ENCODE data around the gene C5orf52.
"Not testable (repeated sequence)": the region's sequence is repeated elsewhere in the genome, so short reads cannot be mapped to it uniquely, and the experiment has no call there.

C5orf52 gene

GRCh38 chr5:157719245-157719644, 47.9 kb downstream of the C5orf52 start:
- no peak for DNase-seq (ENCODE audit: insufficient read length, low spot score)
- no peak for FAIRE-seq

- DNase-seq (ENCODE audit: insufficient read length, low spot score), result no peak
- no peak for FAIRE-seq
Observed at GRCh38 chr5:157721159-157721558, 49.8 kb downstream of the C5orf52 start.

- not testable (repeated sequence) for FAIRE-seq
Observed at GRCh38 chr5:157722895-157723294, 51.6 kb downstream of the C5orf52 start.

GRCh38 chr5:157726607-157727006, 55.3 kb downstream of the C5orf52 start:
- not testable (repeated sequence) for FAIRE-seq; DNase-seq (ENCODE audit: insufficient read length, low spot score)

More at GRCh38 chr5:157722895-157723294, 51.6 kb downstream of the C5orf52 start:
- DNase-seq (ENCODE audit: insufficient read length, low spot score), result not testable (repeated sequence)

- DNase-seq (ENCODE audit: insufficient read length, low spot score); FAIRE-seq: not testable (repeated sequence)
Observed at GRCh38 chr5:157727858-157728257, 56.5 kb downstream of the C5orf52 start.

Measured in GM19239 (cell line).